Right ventricle myocardium inferior (tissue), 1 donor: ENCODE results near the gene LCTL. TPM values are rescaled to one million over a fixed set of nuclear protein-coding genes. Genes with fewer than 3 reads are reported as not detected.
"Not testable (repeated sequence)": the region's sequence is repeated elsewhere in the genome, so short reads cannot be mapped to it uniquely, and the experiment has no call there.

Source experiments
- ATAC-seq: fragments of 200-7000 bp; cut with Tn5 transposase; one replicate; pipeline ENCODE4 v1.9.1; 2020; ENCODE audit warnings: mild to moderate bottlenecking, moderate library complexity
- DNase-seq: peaks from one replicate; pipeline ENCODE4 v3.0.0; 2021; ENCODE audit errors: missing footprints
- intact Hi-C: fragments of 100-400 bp; cut with DNase I; formaldehyde crosslinking; loops from one replicate; pipeline ENCODE4 v1.11.0; 2022
- total RNA-seq: library from RNA; stranded (reverse); fragmentation: NEBNext Ultra II Directional; extraction: Animal tissue kit (Norgen Biotek cat#: 25700); gene quantifications from one replicate; pipeline ENCODE4 v1.2.1, GENCODE V29; 2021
- donor health status: DM: no; HTN: yes; CAD: no; lungs with severe emphysema.

LCTL gene
- total RNA-seq, 1 donor from 2014 or later: not detected

DNA sequence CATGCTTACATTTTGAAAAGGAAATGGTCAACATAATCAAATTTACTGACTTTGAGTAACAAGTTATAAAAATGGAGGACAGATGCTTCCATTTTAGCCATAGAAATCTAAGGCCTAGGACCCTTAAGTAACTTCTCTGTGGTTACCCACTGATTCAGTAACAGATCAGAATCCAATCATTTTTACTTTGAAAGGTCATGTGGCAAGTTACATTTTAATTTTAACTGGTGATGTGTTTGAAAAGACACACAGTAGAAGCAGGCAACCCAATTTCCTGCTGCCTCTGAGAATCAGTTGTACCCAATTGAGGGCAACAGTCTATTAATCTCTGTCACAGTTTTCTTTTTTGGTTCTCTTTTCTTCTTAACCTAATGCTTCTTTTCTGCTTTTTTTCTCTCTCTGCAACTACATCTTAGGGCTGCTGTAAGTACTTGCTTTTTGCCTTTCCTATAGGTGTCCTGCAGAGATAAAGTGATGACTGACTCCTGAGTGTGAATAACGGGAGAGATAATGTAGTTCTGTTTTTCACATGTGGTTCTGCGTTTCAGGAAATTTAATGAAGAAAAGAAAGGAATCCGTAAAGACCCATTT lies 57.4 kb downstream of the LCTL start:
- intact Hi-C loops: no loop called here
- DNase-seq (no peak), ATAC-seq (no peak)

GRCh38 chr15:66505818-66506217 lies 60.0 kb downstream of the LCTL start:
- no peak for DNase-seq
- intact Hi-C loops: loop anchor here (2.0 kb wide), 1 partner anchor 119 kb away; the partner anchor contains the start of gene MAP2K1
- no peak for ATAC-seq

DNA sequence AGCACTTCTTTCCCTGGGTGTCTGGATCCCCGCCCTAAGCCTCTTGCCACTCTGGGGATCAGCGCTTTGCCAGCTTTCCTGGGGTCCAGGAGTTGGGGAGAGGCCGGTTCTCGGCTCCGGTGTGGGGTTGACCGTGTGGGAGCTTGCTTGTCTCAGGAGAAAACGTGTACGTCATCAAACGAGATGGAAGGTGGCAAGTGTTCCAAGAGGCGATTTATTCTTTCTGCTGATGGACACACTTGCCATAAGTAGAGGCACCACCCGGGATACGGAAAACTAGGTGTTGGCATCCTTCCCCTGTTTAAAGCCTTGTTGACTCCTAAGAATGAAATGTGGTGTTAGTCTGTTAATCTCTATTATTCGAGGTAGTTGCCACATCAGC lies 60.4 kb downstream of the LCTL start:
- ATAC-seq: no peak
- no peak for DNase-seq
- intact Hi-C loops: loop anchor here (2.0 kb wide), 1 partner anchor 119 kb away; the partner anchor contains the start of gene MAP2K1

DNA sequence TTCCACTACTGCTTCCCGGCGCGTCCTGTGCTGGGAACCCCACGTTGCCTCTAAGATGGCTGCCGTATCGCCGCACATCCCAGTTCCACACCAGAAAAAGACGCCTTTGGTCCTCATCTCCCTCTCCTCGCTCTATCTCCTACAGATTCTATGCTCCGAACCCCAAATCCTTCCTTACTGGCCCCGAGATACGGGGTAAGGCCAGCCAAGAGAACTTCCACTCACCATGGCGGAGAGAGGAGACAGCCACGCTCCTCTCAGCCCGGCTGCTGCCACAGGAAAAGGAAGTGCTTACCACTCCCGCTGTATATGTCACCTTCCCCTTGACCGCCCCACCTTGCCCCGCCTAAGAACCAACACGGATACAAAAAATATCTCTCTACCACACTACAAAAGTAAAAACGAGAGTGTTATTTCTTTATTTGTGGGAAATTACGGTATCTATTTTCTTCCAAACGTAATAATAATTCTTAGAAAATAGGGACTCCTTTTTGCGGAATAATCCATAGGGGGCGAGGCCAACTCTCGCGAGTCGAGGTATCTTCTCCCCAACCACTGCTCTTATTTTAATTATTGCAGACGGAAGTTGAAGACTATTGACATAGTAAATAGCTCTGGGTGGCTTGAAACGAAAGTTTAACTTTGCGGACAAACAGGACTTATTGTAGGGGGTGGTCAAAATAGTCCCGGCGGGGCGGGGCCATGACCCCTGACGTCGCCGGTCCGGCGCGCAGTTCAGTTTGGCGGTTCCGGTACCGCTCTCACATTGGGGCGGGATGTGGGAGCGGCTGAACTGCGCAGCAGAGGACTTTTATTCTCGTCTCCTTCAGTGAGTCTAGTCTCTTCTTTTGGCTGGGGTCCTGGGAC lies 61.0 kb downstream of the LCTL start, which contains the start of the genes RPL4 and ZWILCH:
Gene RPL4 (minus strand): TSS at position 293 of the 867 bp plus-strand sequence. CDS start 65 bp downstream, at position 228.
Gene ZWILCH (plus strand): TSS at position 764 of the 867 bp plus-strand sequence. CDS start 13 bp downstream, at position 777.
- ATAC-seq: peak; percentile 95
- intact Hi-C loops: loop anchor here (2.0 kb wide), 1 partner anchor 118 kb away; the partner anchor contains the start of gene MAP2K1
- DNase-seq: peak; percentile 91

GRCh38 chr15:66503780-66504562 lies 61.8 kb downstream of the LCTL start:
- intact Hi-C loops: loop anchor here (2.0 kb wide), 1 partner anchor 117 kb away; the partner anchor contains the start of gene MAP2K1
- DNase-seq (no peak), ATAC-seq (no peak)

DNA sequence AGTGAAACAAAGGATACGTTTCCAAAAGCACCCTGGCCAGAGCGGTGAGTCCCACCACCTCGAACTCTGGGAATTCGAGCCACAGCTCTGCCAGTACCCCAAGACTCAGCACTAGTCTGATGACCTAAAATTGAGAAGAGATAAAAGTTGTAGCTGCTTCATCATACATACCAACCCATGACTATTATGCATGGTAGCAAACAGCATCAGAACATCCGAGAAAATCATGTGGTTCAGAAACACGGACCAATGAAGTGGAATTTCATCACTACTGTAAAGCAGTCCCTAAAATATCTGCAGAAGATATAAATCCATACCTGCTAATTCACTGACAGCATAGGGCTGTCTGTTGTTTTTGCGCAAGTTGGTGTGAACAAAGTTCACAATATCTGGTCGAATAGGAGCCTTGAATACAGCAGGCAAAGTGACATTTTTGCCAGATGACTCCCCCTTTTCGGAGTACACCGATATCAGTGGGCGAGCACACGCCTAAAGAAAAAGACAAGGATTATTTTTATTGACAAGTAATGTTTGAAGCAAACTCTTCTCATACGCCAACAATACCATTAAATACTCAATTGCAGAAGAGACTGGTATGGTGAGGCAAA lies 62.7 kb downstream of the LCTL start:
- DNase-seq, intact Hi-C loops, ATAC-seq: not testable (repeated sequence)

DNA sequence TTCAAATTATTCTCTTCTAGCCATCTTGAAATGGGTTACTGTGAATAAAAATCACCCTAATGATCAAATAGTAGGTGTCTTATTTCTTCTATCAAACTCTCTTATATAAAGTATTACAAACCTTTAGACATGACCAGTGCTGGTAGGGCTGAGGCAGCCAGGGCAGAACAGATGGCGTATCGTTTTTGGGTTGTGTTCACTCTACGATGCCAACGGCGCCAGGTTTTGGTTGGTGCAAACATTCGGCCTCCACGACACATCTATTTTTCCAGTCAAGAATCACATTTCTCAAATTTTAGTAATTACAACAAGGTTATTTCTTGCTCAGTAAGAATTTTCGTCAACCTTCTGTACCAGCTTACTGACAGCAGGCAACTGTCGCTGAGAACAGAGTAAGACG lies 63.3 kb downstream of the LCTL start:
- intact Hi-C loops: no loop called here
- DNase-seq: no peak
- ATAC-seq: no peak

DNA sequence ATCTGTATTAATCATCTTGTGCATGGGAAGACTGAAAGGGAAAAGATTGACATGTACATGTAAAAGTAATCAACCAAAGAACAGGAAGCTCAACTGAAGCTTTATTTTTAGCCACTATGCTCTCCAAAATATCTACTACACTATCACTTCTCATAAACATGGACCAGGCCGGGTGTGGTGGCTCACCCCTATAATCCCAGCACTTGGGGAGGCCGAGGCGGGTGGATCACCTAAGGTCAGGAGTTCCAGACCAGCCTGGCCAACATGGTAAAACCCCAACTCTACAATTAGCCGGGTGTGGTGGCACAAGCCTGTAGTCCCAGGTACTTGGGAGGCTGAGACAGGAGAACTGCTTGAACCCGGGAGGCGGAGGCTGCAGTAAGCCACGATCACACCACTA lies 65.5 kb downstream of the LCTL start:
- DNase-seq, intact Hi-C loops, ATAC-seq: not testable (repeated sequence)

- no peak for ATAC-seq
- no peak for DNase-seq
- intact Hi-C loops: loop anchor here (5.0 to 10.0 kb wide), 3 partner anchors 144 to 246 kb away; partner anchors contain the start of genes DIS3L, MEGF11 and TIPIN
Measured at GRCh38 chr15:66498501-66499386, 67.1 kb downstream of the LCTL start.

Other genes starting within 250 kb of the LCTL start
- 2.8 TPM for gene TIPIN, start 209.3 kb downstream of the LCTL start, total RNA-seq
- gene MAP2K1, start 179.1 kb downstream of the LCTL start, total RNA-seq: 47.3 TPM
- 40.8 TPM for gene SNAPC5, start 68.2 kb downstream of the LCTL start, total RNA-seq
- 1,478 TPM for gene RPL4, start 61.1 kb downstream of the LCTL start, total RNA-seq
- 2.1 TPM for gene ZWILCH, start 60.7 kb downstream of the LCTL start, total RNA-seq
- gene SMAD6, start 136.2 kb upstream of the LCTL start, total RNA-seq: 16.2 TPM